Measurements from ENCODE around the gene RNF113B.

RNF113B gene

DNA sequence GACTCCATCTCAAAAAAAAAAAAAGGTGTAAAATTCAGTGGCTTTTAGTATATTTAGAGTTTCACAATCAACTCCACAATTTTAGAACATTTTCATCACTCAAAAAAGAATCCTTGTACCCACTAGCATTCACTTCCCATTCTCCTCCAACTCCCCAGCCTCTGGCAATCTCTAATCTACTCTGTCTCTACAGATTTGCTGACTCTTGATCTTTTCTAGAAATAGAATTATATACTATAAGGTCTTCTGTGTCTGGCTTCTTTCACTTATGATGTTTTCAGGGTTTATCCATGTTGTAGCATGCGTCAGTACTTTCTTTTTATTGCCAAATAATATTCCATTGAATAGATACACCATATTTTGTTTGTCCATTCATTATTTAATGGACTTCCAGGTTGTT, 42.2 kb downstream of the RNF113B start:
- no peak for DNase-seq

DNA sequence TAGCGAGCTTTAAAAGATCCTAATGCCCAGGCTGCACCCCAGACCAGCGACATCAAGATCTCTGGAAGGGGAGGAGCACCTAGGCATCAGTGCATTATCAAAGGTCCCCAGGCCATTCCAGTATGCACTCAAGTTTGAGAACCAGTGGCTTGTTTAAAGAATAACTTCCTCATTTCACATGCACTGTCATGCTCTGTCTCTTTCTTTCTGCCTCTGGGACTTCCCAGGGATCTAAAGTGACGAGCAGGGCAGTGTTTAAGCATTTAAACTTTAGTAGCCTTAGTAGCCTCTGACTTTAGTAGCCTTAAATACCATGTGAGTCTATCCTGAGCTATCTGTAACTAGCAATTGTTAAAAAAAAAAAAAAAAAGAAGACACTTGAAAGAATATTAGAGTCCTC, 43.1 kb downstream of the RNF113B start:
- no peak for DNase-seq

DNA sequence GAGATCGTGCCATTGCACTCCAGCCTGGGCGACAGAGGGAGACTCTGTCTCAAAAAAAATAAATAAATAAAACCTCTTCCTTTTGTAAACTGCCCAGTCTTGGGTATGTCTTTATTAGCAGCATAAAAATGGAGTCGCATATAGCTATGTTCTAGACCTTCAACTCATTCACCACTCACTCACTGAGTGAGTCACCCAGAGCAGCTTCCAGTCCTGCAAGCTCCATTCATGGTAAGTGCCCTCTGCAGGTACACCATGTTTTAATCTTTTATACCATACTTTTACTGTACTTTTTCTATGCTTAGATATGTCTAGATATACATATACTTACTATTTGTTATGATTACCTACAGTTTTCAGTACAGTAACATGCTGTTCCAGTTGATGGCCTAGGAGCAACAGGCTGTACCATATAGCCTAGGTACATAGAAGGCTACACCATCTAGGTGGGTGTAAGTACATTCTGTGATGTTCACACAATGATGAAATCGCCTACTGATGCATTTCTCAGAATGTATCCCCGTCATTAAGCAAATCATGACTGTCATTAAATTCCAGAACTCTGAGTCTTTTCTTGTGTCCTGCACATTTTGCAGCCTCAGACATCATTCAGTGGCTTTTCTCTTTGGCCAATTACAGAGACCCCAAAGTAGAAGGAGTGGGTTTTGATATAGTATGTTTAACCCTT, 47.9 kb downstream of the RNF113B start:
- DNase-seq, result no peak

Measured in stimulated activated CD4-positive, alpha-beta T cell treated with anti-CD3 and anti-CD28 coated beads, Interleukin-4, amount 100 ng/mL, for 4 hours (primary cell).